ENCODE data around the gene MYO1E. TPM values are rescaled to one million over a fixed set of nuclear protein-coding genes. Genes with fewer than 3 reads are reported as not detected.

The MYO1E gene
- total RNA-seq, 1 experiment from 2014 or later: 83.6 TPM

- H3K4me1 Mint-ChIP-seq: no peaks in the 10 kb centered on the region
- H3K27ac Mint-ChIP-seq: no peak overlapping the region
- DNase-seq (ENCODE audit: low spot score) (no peak), ATAC-seq (no peak)
- no peak overlapping the region for H3K4me3 Mint-ChIP-seq
- peaks cover 10% of the 10 kb centered on the region for H3K9me3 Mint-ChIP-seq
- no peak for TF ChIP-seq E2F4 (CRISPR knock-in tag; IDR thresholded peaks at IDR 0.05; ENCODE audit: borderline replicate concordance, low read depth)
- no peak for TF ChIP-seq CTCF (IDR thresholded peaks at IDR 0.05)
- TF ChIP-seq TP53 (CRISPR knock-in tag; IDR thresholded peaks at IDR 0.05): no peak
- no peak for TF ChIP-seq ZNF416 (CRISPR knock-in tag; IDR thresholded peaks at IDR 0.05)
- no peak for TF ChIP-seq ZNF532 (CRISPR knock-in tag; IDR thresholded peaks at IDR 0.05; ENCODE audit: borderline replicate concordance)
- no peak for TF ChIP-seq ZNF232 (CRISPR knock-in tag; IDR thresholded peaks at IDR 0.05)
- no peak for TF ChIP-seq ZNF281 (CRISPR knock-in tag; IDR thresholded peaks at IDR 0.05)
- TF ChIP-seq ZNF671 (CRISPR knock-in tag; IDR thresholded peaks at IDR 0.05): no peak
- no peak for TF ChIP-seq GTF2I (CRISPR knock-in tag; conservative IDR thresholded peaks at IDR 0.05)
- no peak for TF ChIP-seq ERG (CRISPR knock-in tag; IDR thresholded peaks at IDR 0.05)
- TF ChIP-seq SOX15 (CRISPR knock-in tag; IDR thresholded peaks at IDR 0.05): no peak
- no peak for TF ChIP-seq E2F1 (CRISPR knock-in tag; IDR thresholded peaks at IDR 0.05)
- TF ChIP-seq MAX (CRISPR knock-in tag; IDR thresholded peaks at IDR 0.05): no peak
- no peak for TF ChIP-seq NFE2L1 (CRISPR knock-in tag; IDR thresholded peaks at IDR 0.05)
- no peak for TF ChIP-seq TCF7 (CRISPR knock-in tag; IDR thresholded peaks at IDR 0.05; ENCODE audit: low read depth)
- no peak for TF ChIP-seq SMAD3 (CRISPR knock-in tag; IDR thresholded peaks at IDR 0.05; ENCODE audit: borderline replicate concordance)
- no peak for TF ChIP-seq ARID4B (CRISPR knock-in tag; IDR thresholded peaks at IDR 0.05; ENCODE audit: borderline replicate concordance)
- no peak for TF ChIP-seq CREB1 (CRISPR knock-in tag; IDR thresholded peaks at IDR 0.05)
- TF ChIP-seq ZNF423 (CRISPR knock-in tag; IDR thresholded peaks at IDR 0.05): no peak
- ChIA-PET CTCF (interaction anchor here (1.0 kb wide), 1 partner anchor 317 kb away, joined by 3 read pairs; no protein-coding TSS in a partner anchor), POLR2A (no interaction called here)
- no peaks in the 10 kb centered on the region for H3K27me3 Mint-ChIP-seq (ENCODE audit: low read depth)
- peaks cover 58% of the 10 kb centered on the region for H3K36me3 Mint-ChIP-seq
These were observed 182.4 kb downstream of the MYO1E start for GRCh38 chr15:59190291-59190690.
